HG03521 (cell line): ENCODE data around the gene SFMBT2.

Source experiments
- ATAC-seq: cut with Tn5 transposase; IDR thresholded peaks from one replicate; pipeline ENCODE4 v1.9.1; 2021; ENCODE audit warnings: mild to moderate bottlenecking, moderate library complexity; ENCODE audit not compliant: unreplicated experiment

Gene SFMBT2

DNA sequence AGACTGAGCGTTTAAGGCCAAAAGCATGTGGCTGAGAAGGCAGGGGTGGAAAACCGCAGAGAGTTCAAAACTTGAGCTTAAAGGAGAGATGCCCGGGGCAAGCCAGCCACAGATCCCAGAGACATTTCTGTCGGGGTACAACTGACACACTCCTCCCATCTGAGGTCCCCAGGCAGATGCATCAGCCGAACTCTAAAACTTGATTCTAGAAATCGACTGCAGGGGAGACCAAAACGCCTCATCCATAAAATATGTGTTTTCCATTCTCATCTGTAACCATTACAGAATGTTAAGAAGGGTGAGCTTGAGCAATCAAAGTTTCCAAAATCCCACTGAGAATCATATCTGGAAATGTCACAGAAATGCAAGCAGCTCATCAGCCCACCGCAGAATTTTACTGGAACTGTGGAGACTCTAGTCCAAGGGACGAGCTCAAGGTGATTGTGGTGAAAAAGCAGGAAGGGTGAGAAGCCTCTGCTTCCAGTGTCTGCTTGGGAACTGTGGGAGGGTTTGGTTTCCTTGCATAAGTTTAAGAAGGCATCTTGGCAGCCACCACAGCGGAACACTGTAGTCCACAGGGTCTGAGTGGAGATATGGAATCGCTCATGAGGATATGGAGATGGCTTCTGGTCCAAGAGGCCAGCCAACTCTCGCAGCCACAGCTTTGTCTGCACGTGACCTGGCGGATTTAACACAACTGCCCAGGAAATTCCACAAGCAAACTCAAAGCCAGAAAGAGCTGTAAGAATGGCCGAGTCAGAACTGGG is 249.2 kb downstream of the SFMBT2 start:
- ATAC-seq = no peak

DNA sequence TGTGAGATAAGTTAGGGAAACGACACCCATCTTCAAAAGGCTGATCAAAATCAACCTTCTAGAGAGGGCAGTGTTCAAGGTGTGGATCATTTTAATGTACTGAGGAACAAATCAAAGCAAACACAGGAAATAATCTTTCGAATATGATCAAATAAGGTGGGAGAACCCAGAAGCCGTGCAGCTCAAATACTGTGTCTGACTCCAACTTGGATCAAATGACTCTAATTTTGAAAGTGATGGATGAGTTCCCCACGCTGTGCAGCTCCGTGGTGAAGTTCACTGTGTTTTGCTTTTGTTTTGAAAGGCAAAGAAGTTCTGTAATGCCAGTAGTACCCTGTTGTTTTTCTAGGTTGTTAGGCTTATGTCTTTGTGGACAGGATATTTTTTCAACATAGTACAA is 250.9 kb downstream of the SFMBT2 start:
- no peak for ATAC-seq

DNA sequence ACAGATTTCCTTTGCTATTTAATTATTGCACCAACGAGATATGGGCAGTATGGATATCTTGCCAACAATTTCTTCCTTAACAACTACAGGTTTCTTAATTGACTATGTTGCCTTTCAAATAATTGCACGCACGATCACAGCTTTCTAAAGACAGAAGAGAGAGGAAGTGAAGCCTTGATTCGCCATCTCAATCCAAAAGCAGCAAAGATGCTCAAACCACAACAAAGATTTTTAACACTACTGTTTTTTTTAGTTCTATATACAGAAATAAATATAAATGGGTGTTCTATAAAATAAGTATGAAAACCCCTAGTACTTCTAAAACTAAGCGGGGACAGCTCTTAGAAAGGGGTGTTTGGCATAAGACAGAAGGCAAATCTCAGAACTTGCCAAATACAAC is 251.3 kb downstream of the SFMBT2 start:
- no peak for ATAC-seq

DNA sequence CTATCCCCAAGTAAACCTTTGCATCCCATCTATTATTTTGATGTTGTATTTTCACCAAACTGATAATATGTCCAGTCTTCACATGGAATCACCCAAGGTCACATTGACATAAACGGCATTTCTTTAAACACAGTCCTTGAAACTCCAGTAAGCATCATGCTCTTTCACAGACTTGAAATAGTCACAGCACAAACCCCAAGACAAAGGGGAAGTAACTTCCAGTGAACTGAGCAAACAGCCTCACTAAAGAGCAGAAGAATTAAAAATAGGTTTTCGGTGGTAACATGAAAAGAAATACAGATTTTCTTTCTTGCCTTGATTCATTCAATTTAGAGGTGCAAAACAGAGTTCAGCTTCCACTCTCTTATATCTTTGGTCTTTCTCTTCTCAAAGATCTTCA is 253.7 kb downstream of the SFMBT2 start:
- ATAC-seq = no peak

DNA sequence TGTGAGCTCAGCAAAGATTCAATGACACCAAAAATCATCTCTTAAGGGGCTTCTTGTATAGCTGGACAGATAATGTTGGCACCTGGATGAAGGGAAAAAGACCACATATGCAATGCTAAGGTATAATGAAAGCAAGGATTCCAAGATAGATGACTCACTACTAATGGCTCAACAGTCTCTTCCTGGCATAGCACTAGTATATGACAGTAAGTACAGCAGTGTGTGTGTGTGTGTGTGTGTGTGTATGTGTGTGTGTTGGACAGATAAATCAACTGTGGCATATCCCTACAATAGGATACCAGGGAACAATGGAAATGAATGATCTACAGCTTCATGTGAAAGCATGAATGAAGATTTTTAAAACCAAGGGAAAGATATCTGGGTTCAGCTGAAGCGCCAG is 257.1 kb downstream of the SFMBT2 start:
- no peak for ATAC-seq

DNA sequence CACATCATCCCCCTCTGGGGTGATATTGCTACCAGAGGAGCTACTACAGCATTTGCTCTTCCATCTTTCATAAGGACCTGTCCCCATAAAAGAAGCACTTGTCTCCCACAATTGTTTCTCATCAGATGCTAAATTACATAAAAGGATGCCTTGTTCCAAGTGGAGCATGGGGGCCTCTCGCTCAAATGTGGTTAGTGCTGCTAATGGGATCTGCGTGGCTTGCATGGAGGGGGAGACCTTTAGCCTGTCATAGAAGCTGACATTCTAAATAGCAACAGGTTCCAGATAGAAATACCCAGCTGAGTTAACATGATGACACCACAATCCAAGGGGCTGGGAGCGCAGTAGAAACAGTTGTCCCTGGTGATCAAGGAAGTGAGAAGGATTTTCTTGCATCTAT is 257.9 kb downstream of the SFMBT2 start:
- ATAC-seq = no peak

DNA sequence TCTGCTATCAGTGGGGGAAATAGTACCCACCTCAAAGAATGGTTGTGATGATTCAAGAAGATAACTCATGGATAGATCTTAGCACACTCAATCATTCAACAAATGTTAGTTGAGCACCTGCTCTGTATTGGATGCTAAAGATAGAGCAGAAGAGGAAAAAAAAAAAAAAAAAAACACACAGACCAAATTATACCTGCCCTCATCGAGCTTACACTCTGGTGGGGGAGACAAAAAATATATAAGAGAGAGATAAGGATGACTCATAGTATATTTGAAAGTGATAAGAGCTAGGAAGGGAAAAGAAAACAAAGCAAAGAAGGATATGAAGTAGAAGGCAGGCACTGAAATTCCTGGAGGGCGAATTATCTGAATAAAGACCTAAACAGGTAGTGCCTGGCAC is 258.5 kb downstream of the SFMBT2 start:
- no peak for ATAC-seq

DNA sequence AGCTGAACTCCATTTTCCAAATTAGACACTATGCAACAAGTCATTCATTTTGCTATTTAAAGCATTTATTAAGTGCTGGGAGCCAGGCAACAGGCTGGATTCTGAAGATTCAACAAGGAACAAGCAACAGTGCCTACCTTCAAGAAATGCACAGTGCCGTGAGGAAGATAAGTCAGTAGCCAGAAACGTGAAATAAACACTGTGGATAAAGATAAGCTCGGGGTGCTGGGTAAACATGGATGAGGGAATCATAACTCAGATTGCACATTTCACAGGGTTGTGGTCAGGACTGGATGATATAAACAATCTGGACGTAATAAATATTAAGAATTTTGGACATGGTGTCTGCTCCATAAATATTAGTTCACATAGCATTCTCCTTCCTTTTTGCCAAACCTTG is 259.3 kb downstream of the SFMBT2 start:
- ATAC-seq = no peak

DNA sequence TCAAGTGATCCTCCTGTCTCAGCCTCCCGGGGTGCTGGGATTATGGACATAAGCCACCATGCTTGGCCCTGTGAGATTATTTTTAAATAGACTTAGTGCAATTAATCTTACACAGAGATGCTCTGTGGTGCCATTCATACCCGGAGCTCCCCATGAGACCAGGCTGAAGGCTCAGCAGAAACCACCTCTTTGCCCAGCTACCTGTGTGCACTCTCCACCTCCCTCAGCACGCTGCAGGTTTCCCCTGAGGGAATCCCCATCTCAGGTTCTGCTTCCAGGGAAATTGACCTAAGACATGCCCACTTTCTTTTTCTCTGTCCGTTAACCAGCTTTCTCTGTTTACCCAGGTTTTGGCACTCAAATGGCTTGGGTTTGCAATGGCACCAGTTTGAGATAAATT is 260.5 kb downstream of the SFMBT2 start:
- no peak for ATAC-seq

DNA sequence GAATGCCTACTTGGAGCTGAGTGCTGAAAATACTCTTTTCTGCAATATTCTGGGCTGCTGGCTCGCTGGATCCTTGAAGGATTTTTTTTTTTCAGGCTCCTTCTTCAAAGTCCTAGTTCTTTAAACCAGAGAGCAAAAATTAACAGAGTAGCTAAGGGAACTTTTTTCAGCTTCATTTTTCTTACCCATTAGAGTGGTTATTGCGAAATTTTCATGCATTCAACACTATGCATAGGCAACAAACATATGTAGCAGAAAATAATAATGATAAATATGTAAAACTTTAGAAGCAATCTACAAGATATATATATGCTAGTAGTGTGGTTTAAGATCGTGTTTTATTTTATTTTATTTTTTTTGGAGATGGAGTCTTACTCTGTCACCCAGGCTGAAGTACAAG is 264.6 kb downstream of the SFMBT2 start:
- no peak for ATAC-seq

DNA sequence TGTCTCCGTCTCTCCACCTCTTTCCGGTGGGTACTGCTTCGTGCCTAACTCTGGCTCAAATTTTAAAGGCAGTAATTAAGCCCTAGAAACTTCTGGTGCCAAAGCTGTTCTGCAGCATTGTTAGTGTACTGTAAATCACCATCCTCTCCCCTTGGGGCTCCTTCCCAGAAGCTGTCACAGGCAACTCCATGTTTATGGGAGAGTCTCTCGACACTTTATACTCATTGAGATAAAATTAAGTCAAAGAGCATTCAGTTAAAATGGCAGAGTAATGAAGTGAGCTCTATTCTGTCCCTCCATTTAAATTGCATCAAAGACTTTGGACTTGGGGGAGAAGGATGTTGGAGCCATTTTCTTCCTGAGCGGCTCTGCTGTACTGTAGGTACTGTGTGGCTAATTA is 274.8 kb downstream of the SFMBT2 start:
- ATAC-seq = no peak

DNA sequence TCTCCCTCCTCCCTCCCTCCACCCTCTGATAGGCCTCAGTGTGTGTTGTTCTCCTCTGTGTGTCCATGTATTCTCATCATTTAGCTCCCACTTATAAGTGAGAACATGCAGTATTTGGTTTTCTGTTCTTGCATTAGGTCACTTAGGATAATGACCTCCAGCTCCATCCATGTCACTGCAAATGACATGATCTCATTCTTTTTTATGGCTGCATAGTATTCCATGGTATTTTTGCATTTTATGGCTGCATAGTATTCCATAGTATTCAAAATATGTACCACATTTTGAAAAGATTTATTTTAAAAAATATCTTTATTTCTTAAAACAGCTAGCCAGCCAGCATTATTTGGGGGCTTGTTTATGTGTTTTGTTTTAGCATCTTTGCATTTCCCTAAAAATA is 275.6 kb downstream of the SFMBT2 start:
- ATAC-seq = no peak

DNA sequence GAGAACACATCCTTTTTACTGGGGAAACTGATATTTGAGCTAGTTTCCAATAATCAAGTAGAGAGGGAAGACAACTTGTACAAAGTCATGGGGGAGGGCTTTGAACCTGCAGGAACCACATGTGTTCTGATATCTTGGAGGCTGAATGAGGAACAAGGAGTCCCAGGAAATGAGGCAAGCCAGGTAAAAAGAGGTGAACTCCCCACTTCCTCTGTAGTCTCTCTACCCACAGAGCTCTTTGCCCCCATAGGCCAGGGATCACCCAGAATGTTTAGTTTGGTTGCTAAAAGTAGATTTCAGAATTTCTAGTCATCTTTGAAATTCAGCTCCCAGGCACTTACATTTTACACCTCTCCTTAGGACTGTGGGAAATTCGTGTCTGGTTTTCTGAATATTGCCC is 276.4 kb downstream of the SFMBT2 start:
- no peak for ATAC-seq

DNA sequence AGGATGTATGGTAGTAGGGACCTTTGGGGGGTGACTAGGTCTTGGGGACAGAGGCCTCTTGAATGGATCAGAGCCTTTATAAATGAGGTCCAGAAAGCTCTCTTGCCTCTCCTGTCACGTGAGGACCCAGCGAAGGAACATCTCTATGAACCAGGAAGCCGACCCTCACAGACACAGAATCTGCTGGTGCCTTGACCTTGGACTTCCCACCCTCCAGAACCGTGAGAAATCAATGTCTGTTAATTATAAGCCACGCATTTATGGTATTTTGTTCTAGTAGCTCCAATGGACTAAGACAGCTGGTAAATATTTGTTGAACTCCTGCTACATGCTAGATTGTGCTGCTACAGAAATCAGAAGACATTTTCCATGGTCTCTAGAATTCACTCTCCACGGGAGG is 276.9 kb downstream of the SFMBT2 start:
- no peak for ATAC-seq

DNA sequence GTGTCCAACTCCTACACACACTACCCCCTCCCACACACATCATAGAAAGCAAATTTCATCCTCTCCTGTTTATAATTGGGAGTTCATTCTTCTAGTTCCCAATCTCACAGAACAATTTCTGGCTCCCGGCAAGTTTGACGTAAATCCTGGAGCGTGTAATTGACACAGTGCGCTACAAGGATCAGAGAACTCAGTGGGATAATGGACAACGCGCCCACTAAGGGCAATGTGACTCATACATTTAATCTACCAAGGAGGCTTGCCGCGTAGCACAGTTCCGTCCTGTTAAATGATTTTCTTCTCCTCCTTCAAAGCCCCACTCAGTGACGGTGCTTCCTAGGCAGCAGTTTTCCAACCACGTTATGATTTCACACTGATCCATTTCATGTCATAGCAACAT is 277.6 kb downstream of the SFMBT2 start:
- ATAC-seq = no peak

DNA sequence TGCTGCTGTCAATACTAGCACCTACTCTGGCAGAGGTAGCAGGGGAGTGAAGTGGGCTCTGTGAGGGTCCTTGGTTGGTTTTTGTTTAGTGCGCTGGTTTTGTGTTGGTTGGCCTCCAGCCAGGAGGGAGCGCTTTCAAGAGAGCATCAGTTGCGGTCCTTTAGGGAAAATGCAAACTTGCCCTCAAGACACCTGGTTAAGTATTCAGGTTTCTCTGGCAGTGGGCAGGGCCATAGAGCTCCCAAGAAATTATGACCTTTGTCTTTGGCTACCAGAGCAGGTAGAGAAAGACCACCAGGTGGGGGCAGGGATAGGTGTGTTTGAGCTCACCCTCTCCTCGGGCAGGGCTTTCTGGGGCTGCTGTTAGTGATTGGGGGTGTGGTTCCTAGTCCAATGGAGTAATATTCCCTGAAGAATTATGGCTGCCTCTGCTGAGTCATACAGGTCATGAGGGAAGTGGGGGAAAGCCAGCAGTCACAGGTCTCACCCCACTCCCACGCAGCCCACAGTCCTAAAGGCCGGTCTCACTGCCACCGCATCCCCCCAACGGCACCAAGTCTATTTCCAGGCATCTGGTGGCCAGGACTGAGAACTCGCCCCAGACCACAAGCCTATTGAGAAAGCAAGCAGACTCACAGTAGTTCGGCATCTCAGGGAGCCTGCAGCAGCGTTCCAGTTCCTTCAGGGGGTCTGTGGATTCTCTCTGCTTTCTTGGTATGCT is 280.5 kb downstream of the SFMBT2 start:
- ATAC-seq = no peak

DNA sequence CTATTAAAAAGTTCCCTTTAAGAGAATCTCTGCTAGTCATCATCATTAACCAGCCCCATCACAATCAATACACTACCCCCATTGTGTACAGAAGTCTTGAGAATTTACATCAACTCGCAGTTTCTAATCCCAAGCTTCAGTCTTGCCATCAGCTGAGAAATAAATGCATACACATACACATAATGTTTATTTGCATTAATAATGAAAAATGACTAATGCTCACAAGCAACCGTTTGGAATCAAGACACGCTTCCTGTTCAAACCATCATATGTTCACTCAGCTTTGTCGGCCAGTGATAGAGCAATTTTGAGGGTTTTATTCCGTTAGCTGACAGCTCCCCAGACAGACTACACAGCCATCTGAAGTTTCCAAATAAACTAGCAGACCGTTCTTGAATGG is 287.1 kb downstream of the SFMBT2 start:
- ATAC-seq = no peak

DNA sequence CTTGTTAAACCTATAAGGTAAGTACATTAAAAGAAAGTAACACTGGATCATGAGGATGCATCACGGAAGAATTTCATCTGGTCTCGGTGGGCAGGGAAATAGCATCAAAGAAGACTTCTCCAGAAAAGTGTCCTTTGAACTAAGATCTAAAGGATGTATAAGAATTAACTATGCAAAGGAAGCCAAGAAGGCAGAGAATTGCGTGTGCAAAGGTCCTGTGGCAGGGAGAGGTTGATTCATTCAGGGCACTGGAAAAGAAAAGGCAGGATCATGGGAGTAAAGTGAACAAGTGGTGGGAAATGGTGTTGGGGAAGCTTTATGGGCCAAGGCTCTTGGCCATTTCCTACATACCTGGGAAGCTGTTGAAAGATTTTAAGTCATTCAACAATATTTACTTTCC is 288.3 kb downstream of the SFMBT2 start:
- ATAC-seq = no peak

DNA sequence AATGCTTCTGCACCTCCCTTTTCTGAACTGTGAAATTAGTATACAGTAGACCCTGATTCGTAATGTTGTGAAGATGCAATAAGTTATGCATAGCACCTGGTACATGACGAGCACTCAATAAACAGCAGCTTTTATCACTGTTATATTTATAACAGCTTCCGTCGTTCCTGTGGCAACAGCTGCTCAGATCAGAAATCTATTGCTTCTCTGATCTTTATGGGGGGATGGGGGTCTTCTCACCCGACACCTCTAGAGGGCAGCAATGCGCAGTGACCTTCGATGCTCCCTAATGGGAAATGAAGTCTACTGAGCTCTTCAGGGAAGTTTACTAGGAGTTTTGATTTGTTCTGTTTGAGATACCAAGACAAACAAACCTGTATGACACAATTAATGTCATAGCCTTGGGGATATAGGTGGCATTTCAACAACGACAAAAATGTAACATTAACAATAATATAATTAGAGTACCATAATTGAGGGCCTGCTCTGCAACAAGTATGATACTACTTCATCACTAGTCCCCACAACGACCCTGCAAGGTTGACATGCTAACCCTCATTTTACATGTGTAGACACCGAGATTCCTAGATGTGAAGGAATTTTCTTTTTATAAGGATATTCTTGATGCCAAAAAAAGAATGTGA is 289.6 kb downstream of the SFMBT2 start:
- peak; percentile 68 for ATAC-seq

DNA sequence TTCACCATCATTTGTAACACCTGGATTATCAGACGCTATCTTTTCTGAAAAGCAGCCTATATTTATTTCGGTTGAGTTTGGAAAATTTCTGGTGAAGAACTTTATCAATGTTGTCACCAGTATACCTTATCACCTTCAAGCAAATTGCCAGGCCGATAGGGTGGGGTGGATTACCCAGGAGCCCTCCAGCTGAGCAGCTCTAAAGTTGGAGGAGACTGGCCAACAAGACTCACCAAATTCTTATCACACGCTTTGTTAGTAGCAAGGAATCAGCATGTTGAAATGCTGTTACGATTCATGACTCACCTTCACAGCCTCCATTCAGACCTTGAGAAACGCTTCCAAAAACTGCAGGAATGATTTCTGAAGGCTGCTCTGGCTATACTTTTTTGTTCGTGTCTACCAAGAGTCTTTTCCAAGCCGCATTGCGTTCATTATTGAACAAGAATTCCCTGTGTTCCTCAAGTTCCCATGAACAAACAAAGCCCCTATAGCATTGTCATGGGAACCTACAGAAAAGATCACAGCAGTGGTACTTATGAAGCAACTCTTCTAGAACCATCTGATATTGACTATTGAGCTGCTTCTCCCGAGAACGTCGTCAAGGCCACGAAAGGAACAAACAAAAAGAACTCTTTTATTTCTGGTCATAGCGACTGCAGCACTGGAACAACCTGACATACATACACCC is 291.4 kb downstream of the SFMBT2 start:
- no peak for ATAC-seq

DNA sequence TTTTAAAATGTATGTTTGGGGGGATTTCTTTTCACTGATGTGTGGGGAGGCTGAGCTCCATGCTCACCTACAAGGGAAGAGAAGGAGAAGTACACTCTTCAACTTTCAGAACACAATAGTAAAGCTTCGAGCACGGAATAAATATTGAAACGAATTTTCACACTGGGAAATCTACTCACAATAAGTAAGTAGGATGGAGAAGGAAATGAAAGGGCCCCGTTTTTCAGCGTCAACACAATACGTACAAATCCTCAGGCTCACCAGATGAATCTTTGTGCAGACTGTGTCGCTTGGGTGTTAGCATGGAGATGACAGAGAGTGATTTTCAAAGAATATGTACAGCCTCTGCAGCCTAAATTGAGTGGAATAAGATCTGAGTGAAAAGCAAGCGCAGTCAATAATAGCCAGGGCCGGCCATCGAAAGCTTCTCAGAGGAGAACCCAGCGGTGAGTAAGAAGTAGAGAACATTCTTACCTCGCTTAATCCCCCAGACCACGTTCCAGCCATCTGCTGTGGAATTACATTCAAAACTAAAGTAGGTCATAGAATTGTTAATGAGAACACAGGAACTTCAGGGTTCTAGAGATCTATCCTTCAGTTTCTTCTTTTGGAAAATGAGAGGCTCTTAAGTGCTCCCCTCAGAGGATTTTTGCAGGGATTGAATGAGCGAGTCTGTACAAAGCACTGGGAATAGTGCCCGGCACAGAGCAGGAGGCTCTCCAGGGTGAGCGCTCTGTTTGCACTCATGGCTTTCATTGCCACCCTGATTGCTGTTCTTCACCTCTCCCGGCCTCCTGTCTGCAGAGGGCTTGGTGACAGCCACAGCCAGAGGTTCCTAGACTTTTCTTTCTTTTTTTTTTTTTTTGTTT is 292.8 kb downstream of the SFMBT2 start:
- no peak for ATAC-seq
